Measurements from ENCODE around the gene ACIN1. TPM values are rescaled to one million over a fixed set of nuclear protein-coding genes. Genes with fewer than 3 reads are reported as not detected.
"Not testable (repeated sequence)": the region's sequence is repeated elsewhere in the genome, so short reads cannot be mapped to it uniquely, and the experiment has no call there.

The ACIN1 gene
- total RNA-seq, 2 experiments from 2014 or later: 160 to 215 TPM

DNA sequence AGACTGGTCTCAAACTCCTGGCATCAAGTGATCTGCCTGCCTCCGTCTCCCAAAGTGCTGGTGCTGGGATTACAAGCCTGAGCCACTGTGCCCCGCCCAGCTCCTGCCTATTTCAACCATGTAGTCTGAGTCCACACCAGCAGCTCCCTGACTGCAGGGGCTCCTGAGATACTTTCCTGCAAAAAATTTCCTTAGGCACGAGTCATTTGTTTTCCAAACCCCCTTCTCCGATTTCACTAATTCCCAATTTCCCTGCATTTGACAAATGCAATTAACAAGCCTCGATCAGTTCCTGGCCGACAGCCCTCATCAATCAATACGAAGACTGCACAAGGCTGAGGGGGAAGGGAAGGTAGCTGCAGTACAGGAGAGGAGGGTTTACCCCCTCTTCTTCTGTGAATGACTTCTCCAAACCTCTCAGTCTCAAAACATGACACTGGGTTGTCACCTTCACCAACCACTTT, 70.3 kb downstream of the ACIN1 start:
- intact Hi-C loops (cut with DNase I, micrococcal nuclease): no loop called here
- ChIA-PET CTCF (interaction anchor here (0.6 to 6.5 kb wide), 12 partner anchors 9 to 95 kb away, joined by 3 to 44 read pairs (median 9); partner anchors contain the start of genes AJUBA, CDH24 and PRMT5), POLR2A (interaction anchor here (0.6 to 2.0 kb wide), 2 partner anchors 13 to 18 kb away, joined by 3 to 6 read pairs; no protein-coding TSS in a partner anchor)
- Mint-ChIP-seq H3K4me3 (peak overlapping the region; percentile 37), H3K36me3 (ENCODE audit: low read depth) (peaks cover 57% of the 10 kb centered on the region), H3K27me3 (no peaks in the 10 kb centered on the region), H3K9me3 (ENCODE audit: low read depth) (no peaks in the 10 kb centered on the region), H3K27ac (peak overlapping the region; percentile 90), H3K4me1 (peaks cover 74% of the 10 kb centered on the region)
- ATAC-seq: peak; percentile 67
- DNase-seq: no peak

DNA sequence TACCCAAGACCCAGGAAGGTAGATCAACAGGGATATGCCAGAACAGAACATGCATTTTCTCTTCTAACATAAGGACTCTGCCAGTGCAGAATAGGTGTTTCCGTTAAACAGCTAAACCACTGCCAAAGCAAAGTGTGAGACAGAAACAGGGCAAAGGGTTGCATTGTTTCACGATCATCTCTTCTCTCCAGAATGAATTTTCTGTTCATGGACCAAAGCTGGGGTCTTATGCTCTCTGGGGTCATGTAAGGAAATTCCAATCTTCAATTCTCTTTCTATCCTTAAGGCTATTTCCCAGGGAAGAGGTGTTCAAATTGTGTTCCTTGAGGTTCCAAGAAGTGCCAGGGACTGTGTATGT, 71.2 kb downstream of the ACIN1 start:
- H3K4me1 Mint-ChIP-seq: peaks cover 66% of the 10 kb centered on the region
- no peak for DNase-seq
- ChIA-PET POLR2A (interaction anchor here (0.6 to 2.0 kb wide), 2 partner anchors 17 to 45 kb away, joined by 4 to 6 read pairs; no protein-coding TSS in a partner anchor), CTCF (interaction anchor here (0.6 to 6.5 kb wide), 14 partner anchors 8 to 94 kb away, joined by 3 to 44 read pairs (median 9); partner anchors contain the start of genes AJUBA, CDH24 and PRMT5)
- no peaks in the 10 kb centered on the region for H3K9me3 Mint-ChIP-seq (ENCODE audit: low read depth)
- peak overlapping the region; percentile 55 for H3K27ac Mint-ChIP-seq
- ATAC-seq: no peak
- H3K36me3 Mint-ChIP-seq (ENCODE audit: low read depth): peaks cover 49% of the 10 kb centered on the region
- H3K4me3 Mint-ChIP-seq: no peak overlapping the region
- no peaks in the 10 kb centered on the region for H3K27me3 Mint-ChIP-seq
- intact Hi-C loops (cut with DNase I, micrococcal nuclease): no loop called here

DNA sequence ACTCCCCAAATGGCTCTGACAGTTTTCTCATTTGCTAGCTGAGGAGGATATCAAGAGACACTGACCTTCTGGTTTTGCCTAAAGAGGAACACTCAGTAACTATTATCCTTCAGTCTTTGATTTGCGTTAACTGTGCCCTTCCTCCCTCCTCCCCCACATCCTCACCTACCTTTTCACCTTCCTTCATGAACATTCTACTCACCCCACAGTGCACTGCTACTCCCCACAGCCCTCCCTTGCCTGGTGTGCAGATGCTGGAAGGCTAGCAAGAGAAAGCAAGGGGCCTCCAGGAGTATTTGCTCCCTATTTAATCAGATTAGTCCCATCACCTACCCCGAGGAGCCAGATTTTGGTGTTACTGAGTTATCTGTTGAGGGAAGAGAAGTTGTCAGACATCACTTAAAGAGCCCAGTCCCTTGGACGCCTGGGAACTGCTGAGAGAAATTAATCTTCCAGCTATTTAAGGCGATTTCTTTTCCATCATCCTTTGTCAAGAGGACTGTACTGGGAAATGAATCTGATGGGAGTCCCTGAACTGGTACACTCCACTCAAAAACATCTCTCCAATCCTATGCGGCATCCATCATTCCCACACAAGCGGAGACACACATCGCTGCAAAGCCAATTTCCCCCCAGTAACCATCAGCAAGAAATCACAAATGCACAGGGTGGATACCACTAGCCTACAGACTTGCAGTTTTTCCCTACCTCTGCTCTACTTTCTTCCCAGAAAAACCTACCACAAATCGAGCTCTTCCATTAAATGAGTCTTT, 71.7 kb downstream of the ACIN1 start:
- H3K9me3 Mint-ChIP-seq (ENCODE audit: low read depth): no peaks in the 10 kb centered on the region
- H3K4me3 Mint-ChIP-seq: peak overlapping the region; percentile 31
- no peaks in the 10 kb centered on the region for H3K27me3 Mint-ChIP-seq
- CTCF ChIA-PET: interaction anchor here (0.6 to 6.5 kb wide), 11 partner anchors 11 to 93 kb away, joined by 3 to 44 read pairs (median 11); partner anchors contain the start of genes AJUBA, CDH24, PRMT5 and PSMB5
- no peak for ATAC-seq
- POLR2A ChIA-PET: interaction anchor here (0.6 to 2.0 kb wide), 2 partner anchors 16 to 45 kb away, joined by 4 to 6 read pairs; no protein-coding TSS in a partner anchor
- H3K36me3 Mint-ChIP-seq (ENCODE audit: low read depth): peaks cover 46% of the 10 kb centered on the region
- DNase-seq: no peak
- intact Hi-C loops (cut with DNase I, micrococcal nuclease): no loop called here
- peaks cover 63% of the 10 kb centered on the region for H3K4me1 Mint-ChIP-seq
- H3K27ac Mint-ChIP-seq: peak overlapping the region; percentile 61

DNA sequence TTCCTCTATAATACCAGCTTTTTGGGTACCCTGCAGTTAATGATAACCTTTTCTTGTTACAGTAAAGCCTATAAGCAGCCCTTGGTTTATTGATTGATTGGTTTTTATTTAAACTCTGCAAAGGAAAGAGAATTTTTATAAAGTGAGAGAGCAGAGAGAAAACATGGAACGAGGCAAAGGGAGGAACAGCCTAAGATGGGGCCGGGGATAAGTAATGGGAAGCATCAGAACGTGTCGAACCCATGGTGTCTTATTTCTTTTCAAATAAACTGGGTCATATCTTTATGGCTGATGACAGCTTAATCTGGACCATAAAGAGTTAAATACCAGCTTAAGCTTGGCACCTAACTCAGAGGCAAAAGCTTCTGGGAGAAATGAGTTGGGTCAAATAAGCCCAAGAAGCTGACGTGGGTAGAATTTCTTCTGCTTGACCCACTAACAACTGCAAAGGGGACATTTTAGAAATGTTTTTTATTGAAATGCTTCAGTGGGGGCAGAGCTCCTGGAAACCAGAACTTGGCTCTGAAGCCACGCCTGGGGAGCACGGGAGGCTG, 73.0 kb downstream of the ACIN1 start:
- Mint-ChIP-seq H3K9me3 (ENCODE audit: low read depth) (no peaks in the 10 kb centered on the region), H3K27ac (peak overlapping the region; percentile 90), H3K4me1 (peaks cover 58% of the 10 kb centered on the region), H3K36me3 (ENCODE audit: low read depth) (peaks cover 38% of the 10 kb centered on the region), H3K4me3 (peak overlapping the region; percentile 50), H3K27me3 (no peaks in the 10 kb centered on the region)
- DNase-seq (no peak), ATAC-seq (no peak)
- POLR2A ChIA-PET: interaction anchor here (0.7 to 1.2 kb wide), 2 partner anchors 16 to 135 kb away, joined by 3 to 4 read pairs; no protein-coding TSS in a partner anchor
- CTCF ChIA-PET: interaction anchor here (0.6 to 6.5 kb wide), 12 partner anchors 9 to 169 kb away, joined by 3 to 44 read pairs (median 4); partner anchors contain the start of genes CDH24 and PRMT5
- intact Hi-C loops (cut with DNase I, micrococcal nuclease): no loop called here

DNA sequence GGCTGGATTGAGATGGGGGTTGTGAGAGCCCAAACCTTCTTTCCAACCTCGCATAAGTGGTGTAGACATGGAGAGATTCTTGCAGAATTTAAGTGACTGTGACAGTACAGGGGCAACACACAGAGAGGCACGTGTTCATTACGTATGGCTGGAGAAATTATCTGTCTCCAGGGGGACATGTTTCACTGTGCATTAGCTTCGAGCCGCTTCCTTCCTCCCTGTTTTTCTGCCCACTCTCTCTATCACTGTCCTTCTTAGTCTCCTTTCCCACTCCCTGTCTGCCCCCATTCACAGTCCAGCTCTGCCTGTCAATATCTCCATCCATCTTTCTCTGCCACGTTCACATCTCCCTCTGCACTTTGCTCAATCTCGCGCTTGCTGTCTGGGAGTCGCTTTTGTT, 73.5 kb downstream of the ACIN1 start:
- Mint-ChIP-seq H3K4me1 (peaks cover 58% of the 10 kb centered on the region), H3K27me3 (no peaks in the 10 kb centered on the region), H3K36me3 (ENCODE audit: low read depth) (peaks cover 38% of the 10 kb centered on the region), H3K4me3 (peak overlapping the region; percentile 50), H3K27ac (peak overlapping the region; percentile 90), H3K9me3 (ENCODE audit: low read depth) (no peaks in the 10 kb centered on the region)
- intact Hi-C loops (cut with DNase I, micrococcal nuclease): no loop called here
- ChIA-PET POLR2A (interaction anchor here (1.2 kb wide), 1 partner anchor 15 kb away, joined by 4 read pairs; no protein-coding TSS in a partner anchor), CTCF (interaction anchor here (0.6 to 6.5 kb wide), 17 partner anchors 9 to 169 kb away, joined by 3 to 44 read pairs (median 4); partner anchors contain the start of genes CDH24 and PRMT5)
- no peak for DNase-seq
- ATAC-seq: no peak

DNA sequence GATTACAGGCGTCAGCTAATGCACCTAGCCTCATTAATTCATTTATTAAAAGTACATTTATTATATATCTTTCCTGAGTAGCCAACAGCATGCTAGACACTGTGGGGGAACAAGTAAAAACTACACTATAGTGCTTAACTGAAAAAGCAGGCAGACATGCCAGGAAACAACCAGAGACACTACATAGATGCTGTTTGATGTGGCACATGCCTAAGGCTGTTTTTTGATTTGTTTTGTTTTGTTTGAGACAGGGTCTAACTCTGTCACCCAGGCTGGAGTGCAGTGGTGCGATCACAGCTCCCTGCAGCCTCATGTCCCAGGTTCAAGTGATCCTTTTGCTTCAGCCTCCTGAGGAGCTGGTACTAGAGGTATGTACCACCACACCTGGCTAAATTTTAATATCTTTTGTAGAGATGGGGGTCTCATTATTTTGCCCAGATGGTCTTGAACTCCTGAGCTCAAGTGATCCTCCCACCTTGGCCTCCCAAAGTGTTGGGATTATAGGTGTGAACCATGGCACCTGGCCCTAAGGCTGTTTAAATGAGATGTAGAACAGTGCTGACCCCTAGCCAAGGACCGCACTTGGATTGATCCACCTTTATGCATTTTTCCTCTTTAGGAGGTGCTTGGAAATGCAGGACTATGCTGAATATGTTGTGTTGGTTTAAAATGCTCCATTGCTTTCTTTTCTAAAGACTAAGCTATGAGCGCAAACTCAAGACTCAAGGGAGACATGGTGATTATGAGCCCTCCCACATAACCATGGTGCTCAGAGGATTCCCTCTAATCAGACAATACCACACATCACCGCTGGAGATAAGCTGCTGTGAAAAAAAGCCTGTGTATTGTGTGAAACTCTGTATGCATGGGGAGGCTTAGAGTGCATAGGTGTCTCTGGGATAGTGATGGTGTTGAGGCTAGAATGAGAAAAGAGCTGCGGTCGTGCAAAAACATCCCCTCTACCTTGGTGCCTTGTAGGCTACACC, 74.5 kb downstream of the ACIN1 start:
- intact Hi-C loops (cut with DNase I, micrococcal nuclease): no loop called here
- H3K36me3 Mint-ChIP-seq (ENCODE audit: low read depth): peaks cover 28% of the 10 kb centered on the region
- ATAC-seq (peak; percentile 62), DNase-seq (peak; percentile 25)
- H3K4me1 Mint-ChIP-seq: peaks cover 53% of the 10 kb centered on the region
- H3K9me3 Mint-ChIP-seq (ENCODE audit: low read depth): no peaks in the 10 kb centered on the region
- ChIA-PET POLR2A (interaction anchor here (1.2 kb wide), 1 partner anchor 14 kb away, joined by 4 read pairs; no protein-coding TSS in a partner anchor), CTCF (interaction anchor here (0.6 to 6.5 kb wide), 13 partner anchors 8 to 102 kb away, joined by 3 to 44 read pairs (median 5); partner anchors contain the start of genes CDH24, PRMT5 and RBM23)
- peak overlapping the region; percentile 50 for H3K4me3 Mint-ChIP-seq
- peak overlapping the region; percentile 90 for H3K27ac Mint-ChIP-seq
- H3K27me3 Mint-ChIP-seq: no peaks in the 10 kb centered on the region

DNA sequence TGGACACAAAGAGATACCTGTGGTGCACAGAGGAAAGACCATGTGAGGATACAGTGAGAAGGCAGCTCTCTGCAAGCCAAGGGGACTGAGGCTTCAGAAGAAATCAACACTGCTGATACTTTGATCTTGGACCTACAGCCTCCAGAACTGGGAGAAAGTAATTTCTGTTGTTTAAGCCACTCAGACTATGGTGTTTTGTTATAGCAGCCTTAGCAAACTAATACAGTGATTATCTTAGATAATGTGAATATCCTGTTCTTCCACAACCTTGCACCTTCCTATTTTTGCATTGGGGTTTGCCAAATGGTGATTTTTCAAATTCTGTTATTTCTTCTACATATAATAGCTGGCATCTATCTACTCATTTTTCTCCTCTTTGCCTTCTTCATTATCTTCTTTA, 76.8 kb downstream of the ACIN1 start:
- no peak for ATAC-seq

GRCh38 chr14:23017091-23017490, 77.8 kb downstream of the ACIN1 start:
- Mint-ChIP-seq H3K36me3 (ENCODE audit: low read depth) (peaks cover 6% of the 10 kb centered on the region), H3K27ac (no peak overlapping the region), H3K9me3 (ENCODE audit: low read depth) (no peaks in the 10 kb centered on the region), H3K4me3 (no peak overlapping the region), H3K4me1 (peaks cover 25% of the 10 kb centered on the region), H3K27me3 (no peaks in the 10 kb centered on the region)
- DNase-seq (no peak), ATAC-seq (no peak)
- CTCF ChIA-PET: interaction anchor here (0.6 to 4.6 kb wide), 7 partner anchors 10 to 121 kb away, joined by 3 to 30 read pairs (median 4); no protein-coding TSS in a partner anchor
- POLR2A ChIA-PET: interaction anchor here (1.4 kb wide), 1 partner anchor 11 kb away, joined by 5 read pairs; no protein-coding TSS in a partner anchor
- intact Hi-C loops (cut with DNase I, micrococcal nuclease): no loop called here

More for the DNA sequence above, 76.8 kb downstream of the ACIN1 start:
- Mint-ChIP-seq H3K36me3 (ENCODE audit: low read depth) (peaks cover 11% of the 10 kb centered on the region), H3K4me1 (peaks cover 33% of the 10 kb centered on the region), H3K27ac (no peak overlapping the region), H3K4me3 (no peak overlapping the region), H3K27me3 (no peaks in the 10 kb centered on the region), H3K9me3 (ENCODE audit: low read depth) (no peaks in the 10 kb centered on the region)
- intact Hi-C loops (cut with DNase I, micrococcal nuclease): no loop called here
- no peak for DNase-seq
- ChIA-PET CTCF (interaction anchor here (0.9 to 4.6 kb wide), 5 partner anchors 11 to 58 kb away, joined by 3 to 30 read pairs (median 4); partner anchors contain the start of gene CDH24), POLR2A (interaction anchor here (1.4 kb wide), 1 partner anchor 12 kb away, joined by 5 read pairs; no protein-coding TSS in a partner anchor)

DNA sequence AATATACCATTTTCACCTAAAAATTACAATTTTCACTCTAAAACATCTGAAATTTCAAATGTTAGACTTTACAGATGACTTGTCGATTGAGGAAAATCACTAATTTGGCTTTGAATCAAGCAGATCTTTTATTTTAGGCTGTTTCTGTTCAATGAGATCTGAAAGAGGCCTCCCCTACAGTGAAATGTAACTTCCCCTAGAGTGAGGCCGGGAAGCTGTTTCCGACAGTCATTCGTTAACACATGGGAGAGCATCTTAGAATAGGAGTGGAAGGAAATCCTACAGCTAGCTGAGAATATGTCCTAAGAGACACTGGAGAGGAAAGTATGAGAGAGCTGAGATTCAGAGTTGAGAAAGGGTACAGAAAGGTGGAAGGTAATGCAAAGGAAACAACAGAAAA, 79.3 kb downstream of the ACIN1 start:
- CTCF ChIA-PET: interaction anchor here (1.2 to 4.6 kb wide), 3 partner anchors 9 to 42 kb away, joined by 3 to 30 read pairs (median 5); no protein-coding TSS in a partner anchor
- Mint-ChIP-seq H3K36me3 (ENCODE audit: low read depth) (peaks cover 2% of the 10 kb centered on the region), H3K27me3 (no peaks in the 10 kb centered on the region), H3K27ac (peak overlapping the region; percentile 62), H3K9me3 (ENCODE audit: low read depth) (no peaks in the 10 kb centered on the region), H3K4me3 (peak overlapping the region; percentile 2), H3K4me1 (peaks cover 13% of the 10 kb centered on the region)
- POLR2A ChIA-PET: no interaction called here
- intact Hi-C loops (cut with DNase I, micrococcal nuclease): no loop called here
- DNase-seq (no peak), ATAC-seq (no peak)

DNA sequence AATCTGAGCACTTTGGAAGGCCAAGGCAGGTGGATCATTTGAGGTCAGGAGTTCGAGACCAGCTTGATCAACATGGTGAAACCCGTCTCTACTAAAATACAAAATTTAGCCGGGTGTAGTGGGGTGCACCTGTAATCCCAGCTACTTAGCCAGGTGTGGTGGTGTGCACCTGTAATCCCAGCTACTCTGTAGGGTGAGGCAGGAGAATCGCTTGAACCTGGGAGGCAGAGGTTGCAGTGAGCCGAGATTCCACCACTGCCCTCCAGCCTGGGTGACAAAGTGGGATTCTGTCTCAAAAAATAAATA, 81.2 kb downstream of the ACIN1 start:
- H3K27ac Mint-ChIP-seq; H3K4me3 Mint-ChIP-seq; H3K9me3 Mint-ChIP-seq (ENCODE audit: low read depth); H3K36me3 Mint-ChIP-seq (ENCODE audit: low read depth); DNase-seq; intact Hi-C loops (cut with DNase I, micrococcal nuclease); ATAC-seq; H3K27me3 Mint-ChIP-seq; POLR2A ChIA-PET: not testable (repeated sequence)
- CTCF ChIA-PET: interaction anchor here (0.9 to 4.0 kb wide), 6 partner anchors 9 to 84 kb away, joined by 3 to 26 read pairs (median 6); partner anchors contain the start of gene PRMT5
- H3K4me1 Mint-ChIP-seq: peaks cover 19% of the 10 kb centered on the region

Data from activated CD4-positive, alpha-beta T cell treated with anti-CD3 and anti-CD28 coated beads for 36 hours (primary cell).